Measurements from ENCODE around the gene MRPL34. TPM values are rescaled to one million over a fixed set of nuclear protein-coding genes. Genes with fewer than 3 reads are reported as not detected.

MRPL34 gene
- total and polyA plus RNA-seq, 9 of the 15 experiments (the other 6 are each of a cell fraction or from before 2014, with no cell fraction given), result 11.5 to 256 (median 72.5) TPM

- FAIRE-seq, result peak; percentile 91
- Histone ChIP-seq H3K9ac (ENCODE audit: insufficient read depth in 1 of 2, low read depth in 2 of 2, low read length in 2 of 2) (peak overlapping the region; percentile 65 to 93), H3K27me3 (ENCODE audit: control insufficient read depth in 2 of 2, insufficient read depth in 2 of 2, low read length in 2 of 2) (no peaks in the 10 kb centered on the region), H2AFZ (ENCODE audit: low read depth, low read length) (peak overlapping the region; percentile 97), H3K27ac (ENCODE audit: extremely low read depth, low read depth, low read length) (peak overlapping the region; percentile 58; the same call in 2 of the 3 replicates), H3K4me3 (peak overlapping the region; percentile 51), H3K9me1 (ENCODE audit: control insufficient read depth, insufficient read depth, low read length) (peaks cover 3% of the 10 kb centered on the region), H3K4me2 (ENCODE audit: insufficient read depth, low read length) (peak overlapping the region; percentile 88), H3K4me1 (replicated peaks in 1 of 2; ENCODE audit: control insufficient read depth in 2 of 2, insufficient read depth in 2 of 2, low read length in 2 of 2) (peaks cover 2 to 31% of the 10 kb centered on the region in 2 experiments), H4K20me1 (replicated peaks; ENCODE audit: control insufficient read depth, insufficient read depth, low read length) (peaks cover 6% of the 10 kb centered on the region; the same call in 1 of the 2 replicates), H3K79me2 (ENCODE audit: control insufficient read depth, insufficient read depth, low read length) (peaks cover 5% of the 10 kb centered on the region; the same call in 2 of the 3 replicates), H3K9me3 (replicated peaks; ENCODE audit: control insufficient read depth, insufficient read depth, low read depth, low read length) (no peaks in the 10 kb centered on the region), H3K36me3 (ENCODE audit: control insufficient read depth, insufficient read depth, low read length) (peaks cover 24% of the 10 kb centered on the region; the same call in 1 of the 3 replicates)
- BruUV-seq (replicated peaks), result no TSS peak
- ChIA-PET CTCF (ENCODE audit: low intra/inter-chr PET ratio) (interaction anchor here (0.8 to 2.0 kb wide), 5 partner anchors 22 to 215 kb away, joined by 3 to 23 read pairs (median 8); no protein-coding TSS in a partner anchor), POLR2A (interaction anchor here (0.6 to 2.0 kb wide), 7 partner anchors 11 to 372 kb away, joined by 3 to 12 read pairs (median 3); partner anchors contain the start of genes BABAM1 and HAUS8)
- in situ Hi-C loops (cut with MboI) (no loop called here), intact Hi-C loops (cut with micrococcal nuclease) (loop anchor here (1.0 to 5.0 kb wide), 3 partner anchors 77 to 510 kb away; no protein-coding TSS in a partner anchor)
- peak; percentile 96 for ATAC-seq
- WGBS (ENCODE audit: insufficient coverage, low coverage, missing lambda C conversion rate), result 8% methylated on average over 32 of the region's 45 CpGs
- peak; percentile 85 to 91 (median 88) for DNase-seq (ENCODE audit: extremely low read depth in 1 of 4, low spot score in 3 of 4)
- TF ChIP-seq POU5F1 (IDR thresholded peaks at IDR 0.05; ENCODE audit: borderline replicate concordance, low read depth, low read length, partially characterized antibody) (no peak), ATF1 (CRISPR knock-in tag; IDR thresholded peaks at IDR 0.05) (no peak), ATF1 (tag; IDR thresholded peaks at IDR 0.05) (no peak), C11orf30 (IDR thresholded peaks at IDR 0.05; ENCODE audit: low read depth) (no peak), SPI1 (IDR thresholded peaks at IDR 0.05; ENCODE audit: borderline replicate concordance, low read depth, low read length) (no peak), SREBF1 (IDR thresholded peaks at IDR 0.05; ENCODE audit: borderline replicate concordance, low read depth, low read length) (no peak), USF2 (CRISPR knock-in tag; IDR thresholded peaks at IDR 0.05) (no peak), EP300 (IDR thresholded peaks at IDR 0.05; ENCODE audit: low read length) (no peak), ZNF347 (CRISPR knock-in tag; IDR thresholded peaks at IDR 0.05; ENCODE audit: low read depth) (no peak), ZNF318 (IDR thresholded peaks at IDR 0.05; ENCODE audit: borderline replicate concordance in 1 of 2, low read depth in 1 of 2) (no peak), GTF2B (IDR thresholded peaks at IDR 0.05; ENCODE audit: extremely low read depth, insufficient read length) (no peak)
Measured at GRCh38 chr19:17282488-17283125, 23.1 kb upstream of the MRPL34 start.

Data from K562 (cell line).